Measurements from ENCODE around the gene ALDH3A2.

ALDH3A2 gene

GRCh38 chr17:19648475-19649273, at the start of gene ALDH3A2:
TSS of gene ALDH3A2 (plus strand) at chr17:19648751. CDS start at chr17:19648972, 221 bp downstream.
- H3K9me3 ChIP-seq (ENCODE audit: control insufficient read depth, insufficient read depth, low read length) = no peaks in the 10 kb centered on the region
- peak within 1 kb of the TSS; percentile 77 for H3K9ac ChIP-seq (ENCODE audit: low read depth, low read length)

GRCh38 chr17:19610311-19610710, 38.2 kb upstream of the ALDH3A2 start:
- Histone ChIP-seq H3K9me3 (ENCODE audit: control insufficient read depth, insufficient read depth, low read length) (no peaks in the 10 kb centered on the region), H3K4me1 (ENCODE audit: control insufficient read depth, insufficient read depth, low read length) (no peaks in the 10 kb centered on the region), H3K27me3 (ENCODE audit: control insufficient read depth, insufficient read depth, low read length) (no peaks in the 10 kb centered on the region), H3K4me3 (ENCODE audit: low read depth, low read length) (no peak overlapping the region), H3K9ac (ENCODE audit: low read depth, low read length) (no peak overlapping the region), H3K36me3 (ENCODE audit: control insufficient read depth, insufficient read depth, low read length) (no peaks in the 10 kb centered on the region)

More at GRCh38 chr17:19648475-19649273, at the start of gene ALDH3A2:
- Histone ChIP-seq H3K27me3 (ENCODE audit: control insufficient read depth, insufficient read depth, low read length) (no peaks in the 10 kb centered on the region), H3K4me3 (ENCODE audit: low read depth, low read length) (peak within 1 kb of the TSS; percentile 65), H3K36me3 (ENCODE audit: control insufficient read depth, insufficient read depth, low read length) (peaks cover 6% of the 10 kb centered on the region), H3K4me1 (ENCODE audit: control insufficient read depth, insufficient read depth, low read length) (peaks cover 14% of the 10 kb centered on the region)

GRCh38 chr17:19610879-19611278, 37.7 kb upstream of the ALDH3A2 start:
- no peak overlapping the region for H3K9ac ChIP-seq (ENCODE audit: low read depth, low read length)

GRCh38 chr17:19613979-19614378, 34.6 kb upstream of the ALDH3A2 start:
- Histone ChIP-seq H3K9ac (ENCODE audit: low read depth, low read length) (no peak overlapping the region), H3K4me3 (ENCODE audit: low read depth, low read length) (no peak overlapping the region), H3K36me3 (ENCODE audit: control insufficient read depth, insufficient read depth, low read length) (no peaks in the 10 kb centered on the region), H3K27me3 (ENCODE audit: control insufficient read depth, insufficient read depth, low read length) (no peaks in the 10 kb centered on the region), H3K4me1 (ENCODE audit: control insufficient read depth, insufficient read depth, low read length) (no peaks in the 10 kb centered on the region), H3K9me3 (ENCODE audit: control insufficient read depth, insufficient read depth, low read length) (no peaks in the 10 kb centered on the region)

More at GRCh38 chr17:19610879-19611278, 37.7 kb upstream of the ALDH3A2 start:
- Histone ChIP-seq H3K4me3 (ENCODE audit: low read depth, low read length) (no peak overlapping the region), H3K36me3 (ENCODE audit: control insufficient read depth, insufficient read depth, low read length) (no peaks in the 10 kb centered on the region), H3K27me3 (ENCODE audit: control insufficient read depth, insufficient read depth, low read length) (no peaks in the 10 kb centered on the region), H3K4me1 (ENCODE audit: control insufficient read depth, insufficient read depth, low read length) (no peaks in the 10 kb centered on the region), H3K9me3 (ENCODE audit: control insufficient read depth, insufficient read depth, low read length) (no peaks in the 10 kb centered on the region)

GRCh38 chr17:19614900-19615299, 33.7 kb upstream of the ALDH3A2 start:
- Histone ChIP-seq H3K9me3 (ENCODE audit: control insufficient read depth, insufficient read depth, low read length) (no peaks in the 10 kb centered on the region), H3K9ac (ENCODE audit: low read depth, low read length) (no peak overlapping the region), H3K4me1 (ENCODE audit: control insufficient read depth, insufficient read depth, low read length) (no peaks in the 10 kb centered on the region), H3K4me3 (ENCODE audit: low read depth, low read length) (no peak overlapping the region), H3K36me3 (ENCODE audit: control insufficient read depth, insufficient read depth, low read length) (no peaks in the 10 kb centered on the region), H3K27me3 (ENCODE audit: control insufficient read depth, insufficient read depth, low read length) (no peaks in the 10 kb centered on the region)

- H3K9me3 ChIP-seq (ENCODE audit: control insufficient read depth, insufficient read depth, low read length) = no peaks in the 10 kb centered on the region
- H3K36me3 ChIP-seq (ENCODE audit: control insufficient read depth, insufficient read depth, low read length) = no peaks in the 10 kb centered on the region
- H3K4me3 ChIP-seq (ENCODE audit: low read depth, low read length) = no peak overlapping the region
- H3K27me3 ChIP-seq (ENCODE audit: control insufficient read depth, insufficient read depth, low read length) = no peaks in the 10 kb centered on the region
- H3K9ac ChIP-seq (ENCODE audit: low read depth, low read length) = no peak overlapping the region
- no peaks in the 10 kb centered on the region for H3K4me1 ChIP-seq (ENCODE audit: control insufficient read depth, insufficient read depth, low read length)
Observed at GRCh38 chr17:19618015-19618414, 30.5 kb upstream of the ALDH3A2 start.

- Histone ChIP-seq H3K4me1 (ENCODE audit: control insufficient read depth, insufficient read depth, low read length) (no peaks in the 10 kb centered on the region), H3K27me3 (ENCODE audit: control insufficient read depth, insufficient read depth, low read length) (no peaks in the 10 kb centered on the region), H3K4me3 (ENCODE audit: low read depth, low read length) (no peak overlapping the region), H3K36me3 (ENCODE audit: control insufficient read depth, insufficient read depth, low read length) (no peaks in the 10 kb centered on the region), H3K9me3 (ENCODE audit: control insufficient read depth, insufficient read depth, low read length) (no peaks in the 10 kb centered on the region), H3K9ac (ENCODE audit: low read depth, low read length) (no peak overlapping the region)
Observed at GRCh38 chr17:19619705-19620325, 28.7 kb upstream of the ALDH3A2 start.

GRCh38 chr17:19621697-19622096, 26.9 kb upstream of the ALDH3A2 start:
- no peak overlapping the region for H3K4me3 ChIP-seq (ENCODE audit: low read depth, low read length)

GRCh38 chr17:19626079-19626478, 22.5 kb upstream of the ALDH3A2 start:
- Histone ChIP-seq H3K4me3 (ENCODE audit: low read depth, low read length) (no peak overlapping the region), H3K27me3 (ENCODE audit: control insufficient read depth, insufficient read depth, low read length) (no peaks in the 10 kb centered on the region), H3K9ac (ENCODE audit: low read depth, low read length) (no peak overlapping the region), H3K9me3 (ENCODE audit: control insufficient read depth, insufficient read depth, low read length) (no peaks in the 10 kb centered on the region), H3K36me3 (ENCODE audit: control insufficient read depth, insufficient read depth, low read length) (no peaks in the 10 kb centered on the region), H3K4me1 (ENCODE audit: control insufficient read depth, insufficient read depth, low read length) (no peaks in the 10 kb centered on the region)

More at GRCh38 chr17:19621697-19622096, 26.9 kb upstream of the ALDH3A2 start:
- Histone ChIP-seq H3K27me3 (ENCODE audit: control insufficient read depth, insufficient read depth, low read length) (no peaks in the 10 kb centered on the region), H3K9me3 (ENCODE audit: control insufficient read depth, insufficient read depth, low read length) (no peaks in the 10 kb centered on the region), H3K36me3 (ENCODE audit: control insufficient read depth, insufficient read depth, low read length) (no peaks in the 10 kb centered on the region), H3K4me1 (ENCODE audit: control insufficient read depth, insufficient read depth, low read length) (no peaks in the 10 kb centered on the region), H3K9ac (ENCODE audit: low read depth, low read length) (no peak overlapping the region)

GRCh38 chr17:19629449-19629848, 19.1 kb upstream of the ALDH3A2 start:
- no peaks in the 10 kb centered on the region for H3K27me3 ChIP-seq (ENCODE audit: control insufficient read depth, insufficient read depth, low read length)
- no peak overlapping the region for H3K4me3 ChIP-seq (ENCODE audit: low read depth, low read length)
- H3K4me1 ChIP-seq (ENCODE audit: control insufficient read depth, insufficient read depth, low read length) = no peaks in the 10 kb centered on the region
- H3K9ac ChIP-seq (ENCODE audit: low read depth, low read length) = no peak overlapping the region
- no peaks in the 10 kb centered on the region for H3K9me3 ChIP-seq (ENCODE audit: control insufficient read depth, insufficient read depth, low read length)
- no peaks in the 10 kb centered on the region for H3K36me3 ChIP-seq (ENCODE audit: control insufficient read depth, insufficient read depth, low read length)

GRCh38 chr17:19630035-19630434, 18.5 kb upstream of the ALDH3A2 start:
- Histone ChIP-seq H3K4me1 (ENCODE audit: control insufficient read depth, insufficient read depth, low read length) (no peaks in the 10 kb centered on the region), H3K9ac (ENCODE audit: low read depth, low read length) (no peak overlapping the region), H3K4me3 (ENCODE audit: low read depth, low read length) (no peak overlapping the region), H3K27me3 (ENCODE audit: control insufficient read depth, insufficient read depth, low read length) (no peaks in the 10 kb centered on the region), H3K36me3 (ENCODE audit: control insufficient read depth, insufficient read depth, low read length) (no peaks in the 10 kb centered on the region), H3K9me3 (ENCODE audit: control insufficient read depth, insufficient read depth, low read length) (no peaks in the 10 kb centered on the region)

GRCh38 chr17:19630661-19631060, 17.9 kb upstream of the ALDH3A2 start:
- no peaks in the 10 kb centered on the region for H3K27me3 ChIP-seq (ENCODE audit: control insufficient read depth, insufficient read depth, low read length)
- no peaks in the 10 kb centered on the region for H3K9me3 ChIP-seq (ENCODE audit: control insufficient read depth, insufficient read depth, low read length)
- no peak overlapping the region for H3K4me3 ChIP-seq (ENCODE audit: low read depth, low read length)
- H3K36me3 ChIP-seq (ENCODE audit: control insufficient read depth, insufficient read depth, low read length) = no peaks in the 10 kb centered on the region
- no peaks in the 10 kb centered on the region for H3K4me1 ChIP-seq (ENCODE audit: control insufficient read depth, insufficient read depth, low read length)
- H3K9ac ChIP-seq (ENCODE audit: low read depth, low read length) = no peak overlapping the region

Measured in iPS-15b (cell line).